Measurements from ENCODE around the gene DEPP1. TPM values are rescaled to one million over a fixed set of nuclear protein-coding genes. Genes with fewer than 3 reads are reported as not detected.
A peak's percentile ranks its signal among the peaks of the same experiment; 100 is the strongest.

DEPP1 gene
- polyA plus RNA-seq, 3 donors, result 7.7 to 10.3 (median 8.3) TPM

GRCh38 chr10:44935966-44936295 is 42.7 kb downstream of the DEPP1 start:
- no peak for DNase-seq

- no peak for DNase-seq
These were observed 43.2 kb downstream of the DEPP1 start for GRCh38 chr10:44935201-44935965.

- no peak for DNase-seq
These were observed 44.0 kb downstream of the DEPP1 start for GRCh38 chr10:44934416-44935200.

GRCh38 chr10:44933451-44934321 is 44.9 kb downstream of the DEPP1 start:
- no peak for DNase-seq

GRCh38 chr10:44932517-44933450 is 45.8 kb downstream of the DEPP1 start:
- DNase-seq, result peak; percentile 83

GRCh38 chr10:44931621-44932516 is 46.7 kb downstream of the DEPP1 start:
- DNase-seq, result no peak

- no peak for DNase-seq
These were observed 47.5 kb downstream of the DEPP1 start for GRCh38 chr10:44930904-44931620.

GRCh38 chr10:44929356-44930255 is 49.0 kb downstream of the DEPP1 start:
- DNase-seq, result no peak

GRCh38 chr10:44928462-44928861 is 50.1 kb downstream of the DEPP1 start:
- DNase-seq, result no peak

GRCh38 chr10:44927352-44927751 is 51.3 kb downstream of the DEPP1 start:
- DNase-seq, result no peak

- no peak for DNase-seq
These were observed 51.8 kb downstream of the DEPP1 start for GRCh38 chr10:44926751-44927351.

Other genes starting within 250 kb of the DEPP1 start
- 10 to 100 TPM; 62.2 to 87.9 (median 84.7) TPM for gene TMEM72, start 67.5 kb downstream of the DEPP1 start, polyA plus RNA-seq (ENCODE audit: insufficient read length in 3 of 3)
- gene RASSF4, start 19.0 kb downstream of the DEPP1 start, polyA plus RNA-seq (ENCODE audit: insufficient read length in 3 of 3), result 10 to 100 TPM; 24.2 to 36.0 (median 33.9) TPM
- gene ZNF22, start 22.1 kb upstream of the DEPP1 start, polyA plus RNA-seq (ENCODE audit: insufficient read length in 3 of 3), result 10 to 100 TPM; 74.1 to 84.2 (median 76.5) TPM